ENCODE results near the gene PTP4A2.

PTP4A2 gene

DNA sequence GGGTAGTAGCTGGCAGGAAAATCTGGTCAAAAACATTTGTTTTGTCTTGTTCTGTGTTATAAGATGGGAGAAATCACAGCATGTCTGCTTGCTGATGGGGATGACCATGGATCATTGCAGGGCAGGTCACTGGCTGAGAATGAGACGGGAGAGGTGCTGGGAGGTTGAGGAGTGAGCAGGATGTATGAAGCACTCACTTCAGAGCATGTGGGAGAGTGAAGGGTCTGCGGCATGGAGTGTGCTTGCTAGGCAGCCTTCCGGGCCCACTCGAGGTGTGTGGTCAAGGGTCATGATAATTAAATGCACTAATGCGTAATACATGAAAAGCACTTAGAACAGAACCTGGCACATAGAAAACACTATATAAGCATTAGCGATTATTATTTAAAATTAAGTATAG is 80.3 kb downstream of the PTP4A2 start:
- DNase-seq, result no peak
